ENCODE results near the gene UNC13D. TPM values are rescaled to one million over a fixed set of nuclear protein-coding genes. Genes with fewer than 3 reads are reported as not detected.
A peak's percentile ranks its signal among the peaks of the same experiment; 100 is the strongest.

The UNC13D gene
- polyA plus RNA-seq, 1 donor from 2014 or later = 1.2 TPM

DNA sequence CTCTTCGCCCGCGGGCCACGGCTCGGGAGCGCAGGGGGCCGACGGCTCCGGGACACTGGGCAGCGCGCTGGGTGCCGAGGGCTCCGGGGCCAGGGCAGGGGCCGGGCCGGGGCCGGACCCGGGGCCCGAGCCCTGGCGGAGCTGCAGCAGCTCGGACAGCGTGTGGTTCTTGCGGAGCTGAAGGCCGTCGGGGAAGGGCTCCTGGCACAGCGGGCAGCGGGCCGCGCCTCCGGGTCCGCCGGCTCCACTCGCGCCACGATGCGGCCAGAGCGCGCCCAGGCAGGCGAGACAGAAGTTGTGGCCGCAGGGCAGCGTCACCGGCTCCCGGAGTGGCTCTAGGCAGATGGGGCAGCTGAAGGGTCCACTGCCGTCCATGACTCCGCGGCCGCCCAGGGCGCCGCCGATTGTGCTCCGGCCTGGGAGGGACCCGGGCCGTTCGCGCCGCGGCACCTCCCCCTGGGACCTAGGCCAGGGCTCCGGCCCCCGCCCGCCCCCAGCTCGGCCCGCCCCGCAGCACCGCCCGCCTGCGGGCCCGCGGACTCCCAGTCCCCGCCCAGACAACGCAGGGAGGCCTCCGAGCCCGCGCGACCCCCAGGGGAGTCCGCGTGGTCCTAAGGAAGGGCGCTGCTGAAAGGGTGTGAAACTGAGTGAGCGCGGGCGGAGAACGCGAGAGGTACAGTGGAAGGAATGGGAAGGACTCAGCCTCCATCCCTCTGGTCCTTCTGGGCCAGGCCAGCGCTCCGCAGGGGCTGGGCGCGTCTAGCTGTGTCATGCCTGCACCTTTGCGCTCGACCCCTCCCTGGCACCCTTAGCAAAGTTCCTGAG lies 34.2 kb upstream of the UNC13D start, which contains the start of gene TRIM47:
Gene TRIM47 (minus strand): TSS at position 408 of the 825 bp plus-strand sequence. CDS start 33 bp downstream, at position 375.
- Histone ChIP-seq H3K27ac (ENCODE audit: low read length) (no peak within 1 kb of the TSS), H4K20me1 (ENCODE audit: insufficient read depth) (no peaks in the 10 kb centered on the region), H3K27me3 (ENCODE audit: insufficient read depth, low read depth, low read length) (peaks cover 46% of the 10 kb centered on the region), H3K9ac (ENCODE audit: low read length) (no peak within 1 kb of the TSS), H3F3A (ENCODE audit: insufficient read depth, low read length, poor library complexity, severe bottlenecking) (no peaks in the 10 kb centered on the region), H3K9me3 (ENCODE audit: low read length) (no peaks in the 10 kb centered on the region), H3K4me2 (ENCODE audit: low read length) (no peak within 1 kb of the TSS), H3K9me2 (ENCODE audit: insufficient read depth, low read length) (no peaks in the 10 kb centered on the region), H3K79me2 (replicated peaks; ENCODE audit: insufficient read depth, low read length) (no peaks in the 10 kb centered on the region), H2AFZ (ENCODE audit: low read depth, low read length) (no peak within 1 kb of the TSS), H3K36me3 (ENCODE audit: insufficient read depth, low read length) (no peaks in the 10 kb centered on the region), H3K4me3 (ENCODE audit: low read length) (peak within 1 kb of the TSS; percentile 58)
- TF ChIP-seq MXI1 (conservative IDR thresholded peaks at IDR 0.05; ENCODE audit: poor library complexity, severe bottlenecking) = no peak
- no peak for TF ChIP-seq EZH2 (IDR thresholded peaks at IDR 0.05; ENCODE audit: borderline replicate concordance, insufficient read depth, low read length, poor library complexity, severe bottlenecking)
- TF ChIP-seq, protein P1, sequence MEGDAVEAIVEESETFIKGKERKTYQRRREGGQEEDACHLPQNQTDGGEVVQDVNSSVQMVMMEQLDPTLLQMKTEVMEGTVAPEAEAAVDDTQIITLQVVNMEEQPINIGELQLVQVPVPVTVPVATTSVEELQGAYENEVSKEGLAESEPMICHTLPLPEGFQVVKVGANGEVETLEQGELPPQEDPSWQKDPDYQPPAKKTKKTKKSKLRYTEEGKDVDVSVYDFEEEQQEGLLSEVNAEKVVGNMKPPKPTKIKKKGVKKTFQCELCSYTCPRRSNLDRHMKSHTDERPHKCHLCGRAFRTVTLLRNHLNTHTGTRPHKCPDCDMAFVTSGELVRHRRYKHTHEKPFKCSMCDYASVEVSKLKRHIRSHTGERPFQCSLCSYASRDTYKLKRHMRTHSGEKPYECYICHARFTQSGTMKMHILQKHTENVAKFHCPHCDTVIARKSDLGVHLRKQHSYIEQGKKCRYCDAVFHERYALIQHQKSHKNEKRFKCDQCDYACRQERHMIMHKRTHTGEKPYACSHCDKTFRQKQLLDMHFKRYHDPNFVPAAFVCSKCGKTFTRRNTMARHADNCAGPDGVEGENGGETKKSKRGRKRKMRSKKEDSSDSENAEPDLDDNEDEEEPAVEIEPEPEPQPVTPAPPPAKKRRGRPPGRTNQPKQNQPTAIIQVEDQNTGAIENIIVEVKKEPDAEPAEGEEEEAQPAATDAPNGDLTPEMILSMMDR (IDR thresholded peaks at IDR 0.05; ENCODE audit: poor library complexity, severe bottlenecking) = peak; percentile 37
- no peak for TF ChIP-seq EP300 (conservative IDR thresholded peaks at IDR 0.05; ENCODE audit: poor library complexity, severe bottlenecking)
- peak; percentile 9 for TF ChIP-seq SMC3 (conservative IDR thresholded peaks at IDR 0.05; ENCODE audit: poor library complexity)

DNA sequence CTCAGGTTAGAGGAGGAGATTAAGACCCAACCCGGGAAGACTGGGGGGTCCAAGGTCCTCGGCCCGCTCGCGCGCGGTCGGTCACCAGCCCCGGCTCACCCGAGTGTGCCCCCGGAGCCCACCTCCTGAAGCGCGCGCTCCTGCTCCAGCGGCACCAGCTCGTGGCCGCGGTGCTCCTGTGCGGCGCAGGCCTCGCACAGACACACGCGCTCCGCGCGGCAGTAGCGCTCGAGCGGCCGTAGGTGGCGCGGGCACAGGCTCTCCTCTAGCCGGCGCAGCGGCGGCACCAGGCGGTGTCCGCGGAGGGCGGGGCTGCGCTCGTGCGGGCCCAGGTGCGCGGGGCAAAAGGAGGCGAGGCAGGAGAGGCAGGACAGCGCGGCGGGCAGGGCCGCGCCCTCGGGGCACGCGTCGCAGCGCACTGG lies 33.6 kb upstream of the UNC13D start:
- H3K9me3 ChIP-seq (ENCODE audit: low read length) = no peaks in the 10 kb centered on the region
- H3F3A ChIP-seq (ENCODE audit: insufficient read depth, low read length, poor library complexity, severe bottlenecking) = no peaks in the 10 kb centered on the region
- no peaks in the 10 kb centered on the region for H4K20me1 ChIP-seq (ENCODE audit: insufficient read depth)
- no peak overlapping the region for H3K9ac ChIP-seq (ENCODE audit: low read length)
- H3K79me2 ChIP-seq (replicated peaks; ENCODE audit: insufficient read depth, low read length) = no peaks in the 10 kb centered on the region
- no peak overlapping the region for H3K27ac ChIP-seq (ENCODE audit: low read length)
- no peak overlapping the region for H3K4me2 ChIP-seq (ENCODE audit: low read length)
- no peaks in the 10 kb centered on the region for H3K36me3 ChIP-seq (ENCODE audit: insufficient read depth, low read length)
- peaks cover 46% of the 10 kb centered on the region for H3K27me3 ChIP-seq (ENCODE audit: insufficient read depth, low read depth, low read length)
- no peaks in the 10 kb centered on the region for H3K9me2 ChIP-seq (ENCODE audit: insufficient read depth, low read length)
- peak overlapping the region; percentile 58 for H3K4me3 ChIP-seq (ENCODE audit: low read length)
- no peak overlapping the region for H2AFZ ChIP-seq (ENCODE audit: low read depth, low read length)
- peak; percentile 49 for TF ChIP-seq MXI1 (conservative IDR thresholded peaks at IDR 0.05; ENCODE audit: poor library complexity, severe bottlenecking)
- TF ChIP-seq POLR2AphosphoS5 (IDR thresholded peaks at IDR 0.05) = no peak
- TF ChIP-seq EZH2 (IDR thresholded peaks at IDR 0.05; ENCODE audit: borderline replicate concordance, insufficient read depth, low read length, poor library complexity, severe bottlenecking) = no peak
- TF ChIP-seq TAF1 (IDR thresholded peaks at IDR 0.05; ENCODE audit: low read depth) = no peak
- TF ChIP-seq EP300 (conservative IDR thresholded peaks at IDR 0.05; ENCODE audit: poor library complexity, severe bottlenecking) = no peak
- peak; percentile 57 for TF ChIP-seq SMC3 (conservative IDR thresholded peaks at IDR 0.05; ENCODE audit: poor library complexity)
- TF ChIP-seq, protein P1 (IDR thresholded peaks at IDR 0.05; ENCODE audit: poor library complexity, severe bottlenecking) = peak; percentile 80
- TF ChIP-seq, protein P2, sequence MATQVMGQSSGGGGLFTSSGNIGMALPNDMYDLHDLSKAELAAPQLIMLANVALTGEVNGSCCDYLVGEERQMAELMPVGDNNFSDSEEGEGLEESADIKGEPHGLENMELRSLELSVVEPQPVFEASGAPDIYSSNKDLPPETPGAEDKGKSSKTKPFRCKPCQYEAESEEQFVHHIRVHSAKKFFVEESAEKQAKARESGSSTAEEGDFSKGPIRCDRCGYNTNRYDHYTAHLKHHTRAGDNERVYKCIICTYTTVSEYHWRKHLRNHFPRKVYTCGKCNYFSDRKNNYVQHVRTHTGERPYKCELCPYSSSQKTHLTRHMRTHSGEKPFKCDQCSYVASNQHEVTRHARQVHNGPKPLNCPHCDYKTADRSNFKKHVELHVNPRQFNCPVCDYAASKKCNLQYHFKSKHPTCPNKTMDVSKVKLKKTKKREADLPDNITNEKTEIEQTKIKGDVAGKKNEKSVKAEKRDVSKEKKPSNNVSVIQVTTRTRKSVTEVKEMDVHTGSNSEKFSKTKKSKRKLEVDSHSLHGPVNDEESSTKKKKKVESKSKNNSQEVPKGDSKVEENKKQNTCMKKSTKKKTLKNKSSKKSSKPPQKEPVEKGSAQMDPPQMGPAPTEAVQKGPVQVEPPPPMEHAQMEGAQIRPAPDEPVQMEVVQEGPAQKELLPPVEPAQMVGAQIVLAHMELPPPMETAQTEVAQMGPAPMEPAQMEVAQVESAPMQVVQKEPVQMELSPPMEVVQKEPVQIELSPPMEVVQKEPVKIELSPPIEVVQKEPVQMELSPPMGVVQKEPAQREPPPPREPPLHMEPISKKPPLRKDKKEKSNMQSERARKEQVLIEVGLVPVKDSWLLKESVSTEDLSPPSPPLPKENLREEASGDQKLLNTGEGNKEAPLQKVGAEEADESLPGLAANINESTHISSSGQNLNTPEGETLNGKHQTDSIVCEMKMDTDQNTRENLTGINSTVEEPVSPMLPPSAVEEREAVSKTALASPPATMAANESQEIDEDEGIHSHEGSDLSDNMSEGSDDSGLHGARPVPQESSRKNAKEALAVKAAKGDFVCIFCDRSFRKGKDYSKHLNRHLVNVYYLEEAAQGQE (IDR thresholded peaks at IDR 0.05; ENCODE audit: borderline replicate concordance) = no peak
- TF ChIP-seq RAD21 (conservative IDR thresholded peaks at IDR 0.05) = peak; percentile 43
